HL-60 (cell line): ENCODE data around the gene FRS3.
A peak's percentile ranks its signal among the peaks of the same experiment; 100 is the strongest.

Experiments
- DNase-seq, 2 experiments: peaks; one replicate each; pipeline ENCODE4 v3.0.0-alpha.2; 2010 to 2020; ENCODE audit warnings: low read depth in 1 of 2, low spot score in 1 of 2
- H3K27ac ChIP-seq: fragments of 250-450 bp; sonication (Bioruptor Pico); replicated peaks from 2 replicates; pipeline ENCODE4 v1.5.1; 2020; ENCODE audit warnings: mild to moderate bottlenecking, moderate library complexity
- H3K27me3 ChIP-seq: fragments of 250-450 bp; sonication (Bioruptor Pico); 2 replicates; pipeline ENCODE4 v1.5.1; 2021; ENCODE audit warnings: mild to moderate bottlenecking, moderate library complexity; ENCODE audit not compliant: insufficient read depth, poor library complexity, severe bottlenecking
- H3K4me3 ChIP-seq: replicated peaks from 2 replicates; pipeline ENCODE4 v1.5.1; 2011; ENCODE audit warnings: mild to moderate bottlenecking, control low read depth, low read length; ENCODE audit not compliant: insufficient read depth
- CTCF ChIP-seq: IDR thresholded peaks from one replicate; pipeline ENCODE4 v1.5.1; 2011; ENCODE audit warnings: low read length, control low read depth, inconsistent platforms; ENCODE audit not compliant: insufficient read depth
- GABPA ChIP-seq: IDR thresholded peaks from 2 replicates; pipeline ENCODE4 v1.6.1; 2012; ENCODE audit warnings: low read depth
- POLR2AphosphoS5 ChIP-seq: IDR thresholded peaks from 2 replicates; pipeline ENCODE4 v1.6.1; 2012; ENCODE audit warnings: low read depth
- REST ChIP-seq: IDR thresholded peaks from 2 replicates; pipeline ENCODE4 v1.6.1; 2012; ENCODE audit warnings: low read depth; ENCODE audit not compliant: insufficient replicate concordance
- SPI1 ChIP-seq: IDR thresholded peaks from 2 replicates; pipeline ENCODE4 v1.6.1; 2012; ENCODE audit warnings: low read depth, mild to moderate bottlenecking, borderline replicate concordance

FRS3 gene

GRCh38 chr6:41724586-41725501, 54.9 kb downstream of the FRS3 start:
- DNase-seq = no peak
- TF ChIP-seq POLR2AphosphoS5 (no peak), REST (no peak), GABPA (no peak), SPI1 (no peak), CTCF (no peak)
- no peak overlapping the region for H3K4me3 ChIP-seq

GRCh38 chr6:41724228-41724580, 55.5 kb downstream of the FRS3 start:
- no peaks in the 10 kb centered on the region for H3K27me3 ChIP-seq
- no peak overlapping the region for H3K4me3 ChIP-seq
- TF ChIP-seq GABPA (no peak), CTCF (no peak), POLR2AphosphoS5 (no peak), REST (no peak), SPI1 (no peak)
- peak in 1 of 2 experiments; percentile 41 for DNase-seq
- H3K27ac ChIP-seq = peak overlapping the region; percentile 51

More at GRCh38 chr6:41724586-41725501, 54.9 kb downstream of the FRS3 start:
- Histone ChIP-seq H3K27ac (peak overlapping the region; percentile 51; the same call in 1 of the 2 replicates), H3K27me3 (no peaks in the 10 kb centered on the region)

- H3K27ac ChIP-seq = peak overlapping the region; percentile 51
- H3K4me3 ChIP-seq = no peak overlapping the region
These were observed 56.0 kb downstream of the FRS3 start for GRCh38 chr6:41723530-41724227.

More at GRCh38 chr6:41723530-41724227, 56.0 kb downstream of the FRS3 start:
- H3K27me3 ChIP-seq = no peaks in the 10 kb centered on the region
- DNase-seq = peak; percentile 94 to 98
- TF ChIP-seq CTCF = no peak
- peak; percentile 94 for TF ChIP-seq POLR2AphosphoS5
- no peak for TF ChIP-seq REST
- peak; percentile 48; the same call in 1 of the 2 replicates for TF ChIP-seq GABPA
- TF ChIP-seq SPI1 = peak; percentile 91
